BE2C (cell line): ENCODE data around the gene BRD1.
A peak's percentile ranks its signal among the peaks of the same experiment; 100 is the strongest.

Experiments used
- DNase-seq: peaks from one replicate; pipeline ENCODE4 v3.0.0-alpha.2; 2020
- H3K27me3 ChIP-seq: fragments of 250-450 bp; sonication (Bioruptor Pico); 2 replicates; pipeline ENCODE4 v1.5.1; 2020; ENCODE audit warnings: mild to moderate bottlenecking
- H3K36me3 ChIP-seq: fragments of 250-450 bp; sonication (Bioruptor Pico); 2 replicates; pipeline ENCODE4 v1.5.1; 2020; ENCODE audit warnings: mild to moderate bottlenecking
- H3K4me1 ChIP-seq: fragments of 250-450 bp; sonication (Bioruptor Pico); 2 replicates; pipeline ENCODE4 v1.5.1; 2020
- H3K4me3 ChIP-seq: 2 replicates; pipeline ENCODE4 v1.5.1; 2011; ENCODE audit warnings: low read depth, low read length
- H3K9me3 ChIP-seq: fragments of 250-450 bp; sonication (Bioruptor Pico); 2 replicates; pipeline ENCODE4 v1.5.1; 2020
- TF ChIP-seq, protein P1 (sequence below): IDR thresholded peaks from 2 replicates; pipeline ENCODE4 v1.5.1; 2012; ENCODE audit warnings: mild to moderate bottlenecking, low read depth, low read length

The BRD1 gene

DNA sequence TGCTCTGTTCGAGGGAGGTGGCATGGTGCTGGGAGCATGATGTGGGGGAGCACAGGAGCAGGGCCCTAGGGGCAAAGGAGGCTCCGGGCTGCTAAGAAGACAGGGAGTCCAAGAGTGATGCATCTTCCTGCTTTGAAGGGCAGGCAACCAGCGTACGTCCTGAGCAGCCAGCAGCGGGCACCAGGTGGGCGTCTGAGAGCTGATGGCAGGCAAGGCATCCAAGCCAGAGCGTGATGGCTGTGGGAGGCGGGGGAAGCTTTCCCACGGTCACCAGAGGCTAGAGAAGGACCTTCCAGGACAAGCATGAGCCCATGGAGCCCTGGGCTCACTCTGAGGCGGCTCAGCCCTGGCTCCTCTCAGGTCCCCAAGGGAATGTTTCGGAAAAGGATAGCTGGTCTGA lies 32.2 kb downstream of the BRD1 start:
- Histone ChIP-seq H3K36me3 (peaks cover 90% of the 10 kb centered on the region), H3K4me3 (no peak overlapping the region), H3K4me1 (no peaks in the 10 kb centered on the region), H3K9me3 (no peaks in the 10 kb centered on the region), H3K27me3 (no peaks in the 10 kb centered on the region)
- TF ChIP-seq, protein P1, sequence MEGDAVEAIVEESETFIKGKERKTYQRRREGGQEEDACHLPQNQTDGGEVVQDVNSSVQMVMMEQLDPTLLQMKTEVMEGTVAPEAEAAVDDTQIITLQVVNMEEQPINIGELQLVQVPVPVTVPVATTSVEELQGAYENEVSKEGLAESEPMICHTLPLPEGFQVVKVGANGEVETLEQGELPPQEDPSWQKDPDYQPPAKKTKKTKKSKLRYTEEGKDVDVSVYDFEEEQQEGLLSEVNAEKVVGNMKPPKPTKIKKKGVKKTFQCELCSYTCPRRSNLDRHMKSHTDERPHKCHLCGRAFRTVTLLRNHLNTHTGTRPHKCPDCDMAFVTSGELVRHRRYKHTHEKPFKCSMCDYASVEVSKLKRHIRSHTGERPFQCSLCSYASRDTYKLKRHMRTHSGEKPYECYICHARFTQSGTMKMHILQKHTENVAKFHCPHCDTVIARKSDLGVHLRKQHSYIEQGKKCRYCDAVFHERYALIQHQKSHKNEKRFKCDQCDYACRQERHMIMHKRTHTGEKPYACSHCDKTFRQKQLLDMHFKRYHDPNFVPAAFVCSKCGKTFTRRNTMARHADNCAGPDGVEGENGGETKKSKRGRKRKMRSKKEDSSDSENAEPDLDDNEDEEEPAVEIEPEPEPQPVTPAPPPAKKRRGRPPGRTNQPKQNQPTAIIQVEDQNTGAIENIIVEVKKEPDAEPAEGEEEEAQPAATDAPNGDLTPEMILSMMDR: no peak
- no peak for DNase-seq

DNA sequence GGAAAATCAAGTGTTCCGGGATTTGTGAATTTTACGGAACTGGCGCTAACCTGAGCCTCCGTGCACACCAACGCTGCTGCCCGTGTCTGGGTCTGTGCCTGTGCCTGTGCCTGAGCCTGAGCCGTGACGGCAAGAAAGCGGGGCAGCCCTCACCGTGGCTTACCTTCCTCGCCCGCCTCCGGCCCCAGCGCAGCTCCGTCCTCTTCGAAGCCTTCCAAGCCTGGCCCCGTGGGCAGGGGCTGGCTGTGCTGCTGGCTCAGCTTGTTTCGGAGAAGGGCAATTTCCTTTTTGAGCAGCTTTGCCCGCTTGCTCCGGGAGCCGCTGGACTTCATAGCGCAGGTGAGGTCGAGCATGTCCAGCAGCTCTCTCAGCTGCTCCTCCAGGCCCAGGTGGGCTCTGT lies 33.8 kb downstream of the BRD1 start:
- no peak for DNase-seq
- no peaks in the 10 kb centered on the region for H3K9me3 ChIP-seq
- H3K27me3 ChIP-seq: no peaks in the 10 kb centered on the region
- TF ChIP-seq, protein P1: no peak
- H3K4me3 ChIP-seq: no peak overlapping the region
- H3K36me3 ChIP-seq: peaks cover 92% of the 10 kb centered on the region
- no peaks in the 10 kb centered on the region for H3K4me1 ChIP-seq

DNA sequence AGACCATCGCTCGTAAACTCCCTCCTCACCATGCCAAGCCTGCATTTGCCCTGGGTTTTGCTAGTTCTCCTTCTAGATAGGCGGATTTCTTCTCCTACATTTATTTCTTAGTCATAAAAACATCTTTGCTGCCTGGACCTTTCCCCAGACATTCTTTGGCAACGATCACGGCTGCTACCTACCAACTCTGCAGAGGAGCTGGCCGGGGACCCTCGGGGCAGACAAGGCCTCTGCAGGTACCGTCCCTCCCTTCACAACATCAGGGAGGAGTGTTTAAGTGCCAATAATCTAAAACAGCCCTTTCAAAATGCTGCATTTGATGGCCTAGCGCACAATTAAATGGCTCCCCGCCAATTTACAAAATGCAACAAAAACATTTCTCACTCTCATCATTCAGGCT lies 34.4 kb downstream of the BRD1 start:
- peak; percentile 52 for DNase-seq
- Histone ChIP-seq H3K36me3 (peaks cover 92% of the 10 kb centered on the region), H3K4me1 (no peaks in the 10 kb centered on the region), H3K27me3 (no peaks in the 10 kb centered on the region), H3K4me3 (no peak overlapping the region), H3K9me3 (no peaks in the 10 kb centered on the region)
- TF ChIP-seq, protein P1: no peak

DNA sequence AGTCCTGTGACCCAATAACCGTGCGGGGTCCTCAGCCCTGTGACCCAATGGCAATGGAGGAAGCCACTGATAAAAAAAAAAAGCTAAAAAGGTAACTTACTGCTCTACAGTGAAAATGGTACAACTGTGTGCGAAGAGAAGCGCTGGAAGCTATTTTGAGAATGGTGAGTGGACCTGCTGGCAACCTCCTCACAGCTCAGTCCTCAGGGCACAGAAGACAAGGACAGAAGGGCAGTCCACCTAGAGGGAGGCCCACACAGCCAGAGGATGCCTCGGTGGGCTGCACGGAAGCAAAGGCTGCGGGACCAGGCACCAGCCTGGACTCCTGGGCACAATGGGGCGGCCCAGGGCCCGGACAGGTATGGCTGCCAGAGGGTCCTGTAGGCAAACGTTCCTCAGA lies 35.6 kb downstream of the BRD1 start:
- H3K36me3 ChIP-seq: peaks cover 90% of the 10 kb centered on the region
- H3K4me1 ChIP-seq: no peaks in the 10 kb centered on the region
- no peak overlapping the region for H3K4me3 ChIP-seq
- TF ChIP-seq, protein P1: no peak
- no peaks in the 10 kb centered on the region for H3K9me3 ChIP-seq
- H3K27me3 ChIP-seq: no peaks in the 10 kb centered on the region
- DNase-seq: no peak

DNA sequence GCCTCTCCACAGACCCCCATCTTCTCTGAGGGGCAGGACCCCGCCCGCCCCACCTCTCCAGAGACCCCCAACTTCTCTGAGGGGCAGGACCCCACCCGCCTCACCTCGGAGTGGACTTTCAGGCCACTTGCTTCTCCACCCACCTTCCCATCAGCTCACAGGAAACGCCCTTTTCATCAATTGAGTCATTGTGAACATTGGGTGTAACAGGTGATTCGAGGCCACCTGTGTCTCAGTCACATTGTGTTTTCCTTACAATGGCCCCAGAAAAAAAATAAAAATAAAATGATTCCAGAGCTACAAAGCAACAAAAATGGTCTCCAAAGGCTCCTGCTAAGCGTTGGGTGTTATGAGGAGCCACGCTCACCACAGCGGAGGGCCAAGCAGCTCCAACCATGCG lies 36.0 kb downstream of the BRD1 start:
- Histone ChIP-seq H3K4me3 (no peak overlapping the region), H3K9me3 (no peaks in the 10 kb centered on the region), H3K27me3 (no peaks in the 10 kb centered on the region), H3K36me3 (peaks cover 90% of the 10 kb centered on the region), H3K4me1 (no peaks in the 10 kb centered on the region)
- TF ChIP-seq, protein P1: no peak
- DNase-seq: no peak

DNA sequence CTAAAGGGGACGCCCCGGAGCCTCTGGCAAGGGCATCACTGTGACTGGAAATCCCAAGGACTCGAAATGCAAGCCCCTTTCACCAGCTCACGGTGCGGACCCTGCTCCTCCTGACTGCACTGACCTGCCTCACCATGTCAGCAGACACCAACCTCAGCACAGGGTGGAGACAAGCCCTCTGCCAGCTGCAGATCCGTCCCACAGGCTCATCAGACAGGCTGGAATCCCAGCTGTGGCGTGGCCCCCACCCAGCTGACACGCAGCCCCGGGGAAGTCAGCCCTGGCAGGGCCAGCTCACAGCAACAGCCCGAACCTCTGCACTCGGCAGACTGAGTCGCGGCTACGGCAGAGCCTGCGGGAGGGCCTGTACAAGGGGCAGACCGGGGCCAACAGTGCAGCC lies 36.8 kb downstream of the BRD1 start:
- H3K4me1 ChIP-seq: no peaks in the 10 kb centered on the region
- peaks cover 94% of the 10 kb centered on the region for H3K36me3 ChIP-seq
- no peaks in the 10 kb centered on the region for H3K27me3 ChIP-seq
- no peaks in the 10 kb centered on the region for H3K9me3 ChIP-seq
- H3K4me3 ChIP-seq: no peak overlapping the region
- TF ChIP-seq, protein P1: no peak
- DNase-seq: no peak
